ENCODE data around the gene PLA2R1.
"Not testable (repeated sequence)": the region's sequence is repeated elsewhere in the genome, so short reads cannot be mapped to it uniquely, and the experiment has no call there.

Gene PLA2R1

GRCh38 chr2:160063271-160063670 is 856 bp upstream of the PLA2R1 start:
- DNase-seq, result no peak

GRCh38 chr2:160061944-160062291 is 497 bp downstream of the PLA2R1 start:
- no peak for DNase-seq

GRCh38 chr2:160061533-160061932 is 882 bp downstream of the PLA2R1 start:
- no peak for DNase-seq

GRCh38 chr2:160060297-160060696 is 2.1 kb downstream of the PLA2R1 start:
- no peak for DNase-seq

GRCh38 chr2:160057356-160057755 is 5.1 kb downstream of the PLA2R1 start:
- DNase-seq, result no peak

GRCh38 chr2:160055726-160056108 is 6.7 kb downstream of the PLA2R1 start:
- DNase-seq, result no peak

- DNase-seq, result no peak
Measured at GRCh38 chr2:160054984-160055725, 7.3 kb downstream of the PLA2R1 start.

- DNase-seq, result no peak
Measured at GRCh38 chr2:160053946-160054345, 8.5 kb downstream of the PLA2R1 start.

- DNase-seq, result no peak
Measured at GRCh38 chr2:160052531-160052930, 9.9 kb downstream of the PLA2R1 start.

- no peak for DNase-seq
Measured at GRCh38 chr2:160051371-160051800, 11.0 kb downstream of the PLA2R1 start.

- no peak for DNase-seq
Measured at GRCh38 chr2:160050147-160050546, 12.3 kb downstream of the PLA2R1 start.

GRCh38 chr2:160045703-160046210 is 16.7 kb downstream of the PLA2R1 start:
- DNase-seq, result no peak

- DNase-seq, result no peak
Measured at GRCh38 chr2:160044728-160045127, 17.7 kb downstream of the PLA2R1 start.

- no peak for DNase-seq
Measured at GRCh38 chr2:160043265-160043664, 19.1 kb downstream of the PLA2R1 start.

GRCh38 chr2:160042054-160042453 is 20.4 kb downstream of the PLA2R1 start:
- DNase-seq, result no peak

GRCh38 chr2:160041091-160041490 is 21.3 kb downstream of the PLA2R1 start:
- DNase-seq, result no peak

GRCh38 chr2:160039166-160039903 is 23.1 kb downstream of the PLA2R1 start:
- no peak for DNase-seq

- not testable (repeated sequence) for DNase-seq
Measured at GRCh38 chr2:160038662-160039061, 23.8 kb downstream of the PLA2R1 start.

- DNase-seq, result no peak
Measured at GRCh38 chr2:160036736-160037135, 25.7 kb downstream of the PLA2R1 start.

- no peak for DNase-seq
Measured at GRCh38 chr2:160035125-160035524, 27.3 kb downstream of the PLA2R1 start.

- no peak for DNase-seq
Measured at GRCh38 chr2:160034396-160034795, 28.0 kb downstream of the PLA2R1 start.

GRCh38 chr2:160033732-160034392 is 28.6 kb downstream of the PLA2R1 start:
- DNase-seq, result no peak

- no peak for DNase-seq
Measured at GRCh38 chr2:160029270-160029628, 33.2 kb downstream of the PLA2R1 start.

All from activated CD4-positive, alpha-beta T cell treated with anti-CD3 and anti-CD28 coated beads, Interleukin-2, amount 50 U/mL, for 4 hours (primary cell).